Mesenchymal stem cell (in vitro differentiated cells and primary cell): ENCODE data around the gene BLMH.

ENCODE experiments used
- DNase-seq: peaks from one replicate; pipeline ENCODE4 v3.0.0-alpha.2; 2013
- H2AFZ ChIP-seq: one replicate; pipeline ENCODE4 v1.6.1; 2013; ENCODE audit warnings: low read depth, mild to moderate bottlenecking, control low read depth, inconsistent platforms, low read length, moderate library complexity
- H2AK5ac ChIP-seq: 2 replicates; pipeline ENCODE4 v1.6.1; 2013; ENCODE audit warnings: low read length, moderate library complexity, mild to moderate bottlenecking, inconsistent platforms; ENCODE audit not compliant: severe bottlenecking
- H2BK120ac ChIP-seq: one replicate; pipeline ENCODE4 v1.6.1; 2013; ENCODE audit warnings: low read depth, mild to moderate bottlenecking, inconsistent platforms, low read length, moderate library complexity
- H2BK12ac ChIP-seq, 2 experiments: one replicate each; pipeline ENCODE4 v1.6.1; 2013; ENCODE audit warnings: inconsistent platforms in 2 of 2, low read length in 2 of 2, mild to moderate bottlenecking in 2 of 2, moderate library complexity in 2 of 2, control low read depth in 1 of 2
- H2BK15ac ChIP-seq: one replicate; pipeline ENCODE4 v1.6.1; 2013; ENCODE audit warnings: mild to moderate bottlenecking, low read depth, inconsistent platforms; ENCODE audit not compliant: poor library complexity, severe bottlenecking
- H2BK5ac ChIP-seq: 2 replicates; pipeline ENCODE4 v1.6.1; 2013; ENCODE audit warnings: low read depth, mild to moderate bottlenecking, low read length, control low read depth, inconsistent platforms; ENCODE audit not compliant: poor library complexity, severe bottlenecking
- H3K14ac ChIP-seq, 2 experiments: one replicate each; pipeline ENCODE4 v1.6.1; 2013; ENCODE audit warnings: inconsistent platforms in 2 of 2, low read length in 2 of 2, control low read depth in 1 of 2, mild to moderate bottlenecking in 1 of 2, moderate library complexity in 1 of 2
- H3K18ac ChIP-seq, 2 experiments: one replicate each; pipeline ENCODE4 v1.6.1; 2013; ENCODE audit warnings: inconsistent platforms in 2 of 2, low read length in 2 of 2, control low read depth in 1 of 2, low read depth in 1 of 2, mild to moderate bottlenecking in 1 of 2
- H3K23ac ChIP-seq, 2 experiments: one replicate each; pipeline ENCODE4 v1.6.1; 2013; ENCODE audit warnings: inconsistent platforms in 2 of 2, low read length in 2 of 2, mild to moderate bottlenecking in 2 of 2, moderate library complexity in 2 of 2, control low read depth in 1 of 2
- H3K27ac ChIP-seq: 2 replicates; pipeline ENCODE4 v1.5.1; 2013; ENCODE audit warnings: mild to moderate bottlenecking, moderate library complexity, low read length, control low read depth, inconsistent platforms; ENCODE audit not compliant: poor library complexity, severe bottlenecking
- H3K27me3 ChIP-seq, 2 experiments: 2 replicates each; pipeline versions ENCODE4 v1.6.1 to v1.7.0; 2013; ENCODE audit warnings: low read length in 2 of 2, mild to moderate bottlenecking in 2 of 2, moderate library complexity in 2 of 2, control low read depth in 1 of 2, inconsistent platforms in 1 of 2; ENCODE audit not compliant: control insufficient read depth in 1 of 2, insufficient read depth in 1 of 2
- H3K36me3 ChIP-seq, 2 experiments: 2 replicates each; pipeline versions ENCODE4 v1.6.1 to v1.7.0; 2013; ENCODE audit warnings: low read length in 2 of 2, control low read depth in 1 of 2, inconsistent platforms in 1 of 2, low read depth in 1 of 2, mild to moderate bottlenecking in 1 of 2; ENCODE audit not compliant: insufficient read depth in 2 of 2, control insufficient read depth in 1 of 2
- H3K4ac ChIP-seq, 2 experiments: one replicate each; pipeline ENCODE4 v1.6.1; 2013; ENCODE audit warnings: inconsistent platforms in 2 of 2, low read length in 2 of 2, mild to moderate bottlenecking in 2 of 2, moderate library complexity in 2 of 2, control low read depth in 1 of 2, low read depth in 1 of 2
- H3K4me1 ChIP-seq: 2 replicates; pipeline ENCODE4 v1.6.1; 2013; ENCODE audit warnings: low read depth, low read length, control low read depth; ENCODE audit not compliant: control insufficient read depth, insufficient read depth
- H3K4me2 ChIP-seq: 2 replicates; pipeline ENCODE4 v1.6.1; 2013; ENCODE audit warnings: low read length, mild to moderate bottlenecking, inconsistent platforms; ENCODE audit not compliant: poor library complexity, severe bottlenecking
- H3K4me3 ChIP-seq, 2 experiments: 2 replicates each; pipeline versions ENCODE4 v1.5.1 to v1.7.0; 2013; ENCODE audit warnings: low read length in 2 of 2, mild to moderate bottlenecking in 2 of 2, control low read depth in 1 of 2, low read depth in 1 of 2; ENCODE audit not compliant: insufficient read depth in 1 of 2
- H3K79me1 ChIP-seq: replicated peaks from 2 replicates; pipeline ENCODE4 v1.6.1; 2013; ENCODE audit warnings: mild to moderate bottlenecking, control low read depth, low read length, inconsistent platforms; ENCODE audit not compliant: poor library complexity, severe bottlenecking
- H3K9ac ChIP-seq: 2 replicates; pipeline ENCODE4 v1.7.0; 2013; ENCODE audit warnings: mild to moderate bottlenecking, low read length, moderate library complexity
- H3K9me3 ChIP-seq: 2 replicates; pipeline ENCODE4 v1.7.0; 2013; ENCODE audit warnings: mild to moderate bottlenecking, low read length; ENCODE audit not compliant: control insufficient read depth
- H4K8ac ChIP-seq: one replicate; pipeline ENCODE4 v1.6.1; 2013; ENCODE audit warnings: inconsistent platforms, mild to moderate bottlenecking, low read length, moderate library complexity
- H4K91ac ChIP-seq: one replicate; pipeline ENCODE4 v1.6.1; 2013; ENCODE audit warnings: mild to moderate bottlenecking, low read length, inconsistent platforms
- WGBS: methylation state at CpG from one replicate; pipeline ENCODE4 v1.1.7; 2013; ENCODE audit warnings: mixed read lengths; 5-methylcytosine and 5-hydroxymethylcytosine counted together

BLMH gene

GRCh38 chr17:30299000-30299399 is 7.3 kb upstream of the BLMH start:
- no peak overlapping the region for H2BK120ac ChIP-seq
- H3K27me3 ChIP-seq = no peaks in the 10 kb centered on the region
- no peak overlapping the region for H3K4me3 ChIP-seq
- no peak overlapping the region for H3K14ac ChIP-seq
- no peak overlapping the region for H2BK15ac ChIP-seq
- H3K4me2 ChIP-seq = no peak overlapping the region
- no peak overlapping the region for H3K18ac ChIP-seq
- no peak overlapping the region for H4K8ac ChIP-seq
- H3K79me1 ChIP-seq = no peaks in the 10 kb centered on the region
- WGBS = 93% methylated on average over 1 of the region's 1 CpG
- H3K9me3 ChIP-seq = no peaks in the 10 kb centered on the region
- H3K27ac ChIP-seq = no peak overlapping the region
- H3K4me1 ChIP-seq = no peaks in the 10 kb centered on the region
- DNase-seq = no peak
- H2AFZ ChIP-seq = no peak overlapping the region
- H2AK5ac ChIP-seq = no peak overlapping the region
- no peak overlapping the region for H3K23ac ChIP-seq
- no peak overlapping the region for H3K4ac ChIP-seq
- no peak overlapping the region for H3K9ac ChIP-seq
- no peaks in the 10 kb centered on the region for H3K36me3 ChIP-seq
- no peak overlapping the region for H2BK12ac ChIP-seq
- H4K91ac ChIP-seq = no peak overlapping the region
- no peak overlapping the region for H2BK5ac ChIP-seq

GRCh38 chr17:30297715-30298114 is 6.0 kb upstream of the BLMH start:
- Histone ChIP-seq H3K23ac (no peak overlapping the region), H2BK5ac (no peak overlapping the region), H2AFZ (no peak overlapping the region)

GRCh38 chr17:30296499-30297080 is 4.8 kb upstream of the BLMH start:
- Histone ChIP-seq H3K14ac (no peak overlapping the region), H2BK15ac (no peak overlapping the region), H2AK5ac (no peak overlapping the region), H3K18ac (no peak overlapping the region), H3K4me1 (no peaks in the 10 kb centered on the region), H3K4ac (no peak overlapping the region), H4K8ac (no peak overlapping the region), H3K36me3 (no peaks in the 10 kb centered on the region), H3K4me2 (no peak overlapping the region), H2BK5ac (no peak overlapping the region), H3K27ac (no peak overlapping the region), H2BK120ac (no peak overlapping the region), H3K9me3 (no peaks in the 10 kb centered on the region), H2AFZ (no peak overlapping the region), H3K9ac (no peak overlapping the region), H3K4me3 (no peak overlapping the region), H4K91ac (no peak overlapping the region), H3K27me3 (no peaks in the 10 kb centered on the region), H2BK12ac (no peak overlapping the region), H3K79me1 (no peaks in the 10 kb centered on the region), H3K23ac (no peak overlapping the region)
- DNase-seq = no peak
- WGBS = 64% methylated on average over 5 of the region's 5 CpGs

More at GRCh38 chr17:30297715-30298114, 6.0 kb upstream of the BLMH start:
- Histone ChIP-seq H3K9me3 (no peaks in the 10 kb centered on the region), H3K27ac (no peak overlapping the region), H3K27me3 (no peaks in the 10 kb centered on the region), H3K36me3 (no peaks in the 10 kb centered on the region), H2BK15ac (no peak overlapping the region), H2BK12ac (no peak overlapping the region), H3K9ac (no peak overlapping the region), H2AK5ac (no peak overlapping the region), H4K91ac (no peak overlapping the region), H3K14ac (peak overlapping the region in 1 of 2 experiments; percentile 5), H3K4me3 (no peak overlapping the region), H3K4me2 (no peak overlapping the region), H2BK120ac (no peak overlapping the region), H3K18ac (no peak overlapping the region), H3K4ac (no peak overlapping the region), H4K8ac (no peak overlapping the region), H3K79me1 (no peaks in the 10 kb centered on the region), H3K4me1 (no peaks in the 10 kb centered on the region)
- WGBS = 96% methylated on average over 3 of the region's 4 CpGs
- no peak for DNase-seq

- peaks cover 6 to 20% of the 10 kb centered on the region in 2 experiments for H3K36me3 ChIP-seq
- no peaks in the 10 kb centered on the region for H3K9me3 ChIP-seq
- peak overlapping the region; percentile 40 to 87 for H3K18ac ChIP-seq
- H3K27me3 ChIP-seq = no peaks in the 10 kb centered on the region
- H3K4me2 ChIP-seq = peak overlapping the region; percentile 62
- H3K23ac ChIP-seq = peak overlapping the region in 1 of 2 experiments; percentile 67
- H2BK5ac ChIP-seq = no peak overlapping the region
- 35% methylated on average over 14 of the region's 17 CpGs for WGBS
- peaks cover 2% of the 10 kb centered on the region for H3K4me1 ChIP-seq
- H4K8ac ChIP-seq = peak overlapping the region; percentile 96
- peaks cover 5% of the 10 kb centered on the region for H3K79me1 ChIP-seq
- no peak overlapping the region for H2BK12ac ChIP-seq
- peak overlapping the region; percentile 95 for H2BK15ac ChIP-seq
- DNase-seq = peak; percentile 69
- no peak overlapping the region for H3K27ac ChIP-seq
- H4K91ac ChIP-seq = peak overlapping the region; percentile 64
- peak overlapping the region; percentile 85 for H3K9ac ChIP-seq
- H3K14ac ChIP-seq = peak overlapping the region in 1 of 2 experiments; percentile 77
- peak overlapping the region; percentile 3 for H2AFZ ChIP-seq
- H3K4me3 ChIP-seq = peak overlapping the region; percentile 90 to 94
- no peak overlapping the region for H2AK5ac ChIP-seq
- peak overlapping the region; percentile 66 for H2BK120ac ChIP-seq
- peak overlapping the region in 1 of 2 experiments; percentile 15 for H3K4ac ChIP-seq
Measured at GRCh38 chr17:30292286-30292858, 628 bp upstream of the BLMH start.
